GM21529 (cell line): Measurements from ENCODE around the gene ARHGEF7.
A peak's percentile ranks its signal among the peaks of the same experiment; 100 is the strongest.

Experiments used
- ATAC-seq: cut with Tn5 transposase; IDR thresholded peaks from one replicate; pipeline ENCODE4 v1.9.1; 2021; ENCODE audit not compliant: unreplicated experiment

The ARHGEF7 gene

DNA sequence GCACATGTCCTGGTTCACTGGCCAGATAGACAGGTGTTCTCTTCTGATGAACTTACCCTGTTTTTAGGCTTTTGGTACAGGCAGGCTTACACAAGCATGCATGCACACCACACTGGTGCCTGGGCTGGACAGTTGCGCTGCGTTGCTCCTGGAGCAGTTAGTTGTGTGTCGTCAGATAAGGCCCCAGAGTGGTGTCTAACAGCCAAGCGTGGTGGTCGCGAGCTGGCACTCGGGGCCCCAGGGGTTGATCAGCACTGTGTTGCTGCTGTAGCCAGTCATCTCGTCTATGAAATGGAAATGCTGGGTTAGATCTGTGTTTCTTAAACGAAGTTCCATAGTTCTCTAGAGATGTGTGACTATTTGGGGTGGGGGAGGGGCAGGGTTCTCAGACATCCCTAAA lies 180.8 kb downstream of the ARHGEF7 start:
- ATAC-seq = no peak

DNA sequence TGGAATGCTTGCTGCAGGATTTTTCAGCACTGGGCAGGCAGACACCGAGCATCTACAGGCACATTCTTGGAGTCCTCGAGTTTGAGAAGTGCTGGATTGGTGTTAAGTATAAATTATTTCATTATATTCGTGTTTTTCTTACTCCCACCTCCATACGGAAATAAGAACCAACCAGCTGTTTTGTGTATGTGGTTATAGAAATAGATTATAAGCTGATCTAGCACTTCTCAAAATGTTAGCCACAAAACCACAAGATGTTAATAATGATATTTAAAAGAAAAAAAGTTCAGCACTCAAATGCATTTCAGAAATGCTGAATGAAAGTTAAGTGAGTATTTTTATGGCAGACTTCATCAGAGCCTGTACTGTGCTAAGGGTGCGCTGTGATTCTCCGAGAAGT lies 181.3 kb downstream of the ARHGEF7 start:
- no peak for ATAC-seq

DNA sequence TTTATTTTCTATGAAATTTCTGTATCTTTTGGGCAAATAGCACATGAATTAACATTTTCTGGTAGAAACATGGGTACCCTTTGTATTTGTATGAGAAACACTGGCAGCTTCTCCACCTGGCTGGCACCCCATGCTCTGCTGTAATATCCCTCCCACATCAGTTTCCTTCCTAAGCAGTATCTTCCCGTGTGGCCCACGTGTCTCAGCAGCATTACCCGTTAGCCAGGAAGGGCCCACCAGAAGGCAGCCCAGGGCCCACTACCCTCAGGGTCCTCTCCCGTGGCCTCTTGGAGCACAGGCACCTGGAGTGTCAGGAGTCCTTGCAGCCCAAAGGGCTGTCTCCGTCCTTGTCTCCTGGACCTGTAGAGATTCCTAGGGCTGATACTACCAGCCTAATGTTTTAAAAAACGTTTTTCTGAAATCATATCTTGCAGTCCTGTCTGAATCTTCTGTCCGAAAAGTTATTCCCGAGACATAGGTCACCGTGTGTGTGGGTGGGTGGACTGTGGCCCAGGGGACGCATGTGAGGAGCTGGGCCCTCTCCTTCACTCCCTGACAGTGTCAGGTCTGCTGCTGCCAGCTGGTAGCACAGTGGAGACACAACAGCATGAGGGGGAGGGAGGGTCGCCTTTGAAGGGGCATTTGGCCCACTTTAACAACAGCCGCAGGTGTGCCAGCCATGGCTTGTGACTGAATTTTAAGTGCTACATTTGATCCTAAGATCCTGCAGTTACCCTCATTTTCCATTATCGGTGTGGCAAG lies 183.3 kb downstream of the ARHGEF7 start:
- ATAC-seq = no peak

DNA sequence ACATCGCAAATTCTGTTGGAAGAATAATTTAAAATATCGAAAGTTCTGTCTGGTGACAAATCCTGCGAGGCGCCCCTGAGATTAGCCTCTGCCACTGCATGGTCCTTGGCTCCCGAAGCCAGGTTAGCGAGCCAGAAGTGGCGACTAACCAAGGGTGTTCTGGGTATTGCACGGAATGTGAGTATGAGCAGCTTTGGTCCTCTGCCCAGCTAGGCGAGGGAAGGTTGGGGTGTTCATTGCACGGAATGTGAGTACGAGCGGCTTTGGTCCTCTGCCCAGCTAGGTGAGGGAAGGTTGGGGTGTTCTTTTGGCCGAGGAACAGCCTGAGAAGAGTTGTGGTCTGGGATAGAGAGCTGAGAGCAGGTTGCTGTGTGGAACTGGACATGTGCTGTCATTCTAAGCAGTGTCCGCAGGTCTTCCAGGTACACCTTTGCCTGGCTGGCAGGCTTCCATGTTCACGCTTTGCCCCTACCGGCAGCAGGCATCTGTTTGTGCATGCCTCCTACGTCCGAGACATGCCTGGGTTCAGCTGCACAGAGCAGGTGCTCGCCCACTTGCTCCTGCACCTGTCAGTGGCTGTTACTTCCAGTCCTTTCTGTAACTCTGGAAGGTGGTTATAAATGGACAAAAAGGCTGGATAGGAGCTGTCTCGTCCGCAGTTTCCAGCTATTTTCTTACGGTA lies 187.1 kb downstream of the ARHGEF7 start:
- no peak for ATAC-seq

GRCh38 chr13:111303559-111303958 lies 188.4 kb downstream of the ARHGEF7 start:
- ATAC-seq = no peak

DNA sequence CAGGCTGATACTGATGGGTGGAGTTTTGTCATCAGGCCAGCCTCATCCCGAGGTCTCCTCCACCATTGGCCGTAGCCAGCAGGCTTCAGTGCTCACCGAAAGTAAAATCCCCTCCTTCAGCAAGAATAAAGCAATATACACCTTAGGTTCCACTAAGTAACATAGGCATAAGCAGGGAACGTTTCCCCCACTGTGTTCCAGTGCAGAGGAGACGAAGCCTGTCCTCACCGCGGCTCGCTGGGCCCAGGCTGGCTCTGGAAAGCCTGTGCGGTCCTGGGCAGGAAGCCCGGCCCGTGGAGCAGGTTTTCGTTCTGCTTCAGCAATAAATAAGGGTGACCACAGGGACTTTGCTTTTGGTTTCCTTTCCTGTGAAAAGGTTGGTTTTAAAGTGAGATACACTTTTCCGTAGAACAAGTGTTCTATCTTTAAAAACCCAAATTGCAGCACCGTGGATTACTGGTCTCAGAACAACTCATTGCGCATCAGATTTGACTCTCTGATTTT lies 189.0 kb downstream of the ARHGEF7 start:
- ATAC-seq = peak; percentile 95

DNA sequence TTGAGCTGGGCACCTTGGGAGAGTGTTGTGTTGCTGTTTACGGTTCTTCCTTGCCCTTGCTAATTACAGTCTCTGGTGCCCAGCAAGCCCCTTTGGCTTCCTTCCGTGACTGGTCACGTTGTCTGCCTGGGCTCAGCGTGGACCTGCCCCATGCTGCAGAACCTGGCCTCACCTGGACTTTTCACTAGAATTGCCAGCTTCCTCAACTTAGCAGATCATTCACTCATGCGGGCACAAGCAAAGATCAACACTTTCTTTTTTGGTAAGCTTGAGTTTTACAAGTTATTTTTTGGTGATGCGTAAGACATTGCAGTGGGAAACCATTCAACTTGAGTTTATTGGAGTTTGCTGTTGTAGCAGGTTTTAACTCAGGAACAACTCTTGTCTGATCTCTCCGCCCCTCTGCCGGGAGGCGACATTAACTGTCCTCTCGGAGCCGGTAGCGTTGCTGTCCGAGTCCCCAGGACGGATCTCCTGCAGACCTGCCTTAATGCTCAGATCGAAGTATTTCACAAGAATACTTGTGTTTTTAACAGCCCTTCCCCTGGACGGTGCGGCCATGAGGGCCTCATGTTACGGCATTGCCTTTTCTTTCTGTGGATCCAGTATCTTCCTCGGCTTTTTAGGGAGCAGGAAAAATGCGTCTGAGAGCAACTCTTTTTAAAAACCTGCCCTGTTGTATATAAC lies 189.6 kb downstream of the ARHGEF7 start:
- no peak for ATAC-seq

DNA sequence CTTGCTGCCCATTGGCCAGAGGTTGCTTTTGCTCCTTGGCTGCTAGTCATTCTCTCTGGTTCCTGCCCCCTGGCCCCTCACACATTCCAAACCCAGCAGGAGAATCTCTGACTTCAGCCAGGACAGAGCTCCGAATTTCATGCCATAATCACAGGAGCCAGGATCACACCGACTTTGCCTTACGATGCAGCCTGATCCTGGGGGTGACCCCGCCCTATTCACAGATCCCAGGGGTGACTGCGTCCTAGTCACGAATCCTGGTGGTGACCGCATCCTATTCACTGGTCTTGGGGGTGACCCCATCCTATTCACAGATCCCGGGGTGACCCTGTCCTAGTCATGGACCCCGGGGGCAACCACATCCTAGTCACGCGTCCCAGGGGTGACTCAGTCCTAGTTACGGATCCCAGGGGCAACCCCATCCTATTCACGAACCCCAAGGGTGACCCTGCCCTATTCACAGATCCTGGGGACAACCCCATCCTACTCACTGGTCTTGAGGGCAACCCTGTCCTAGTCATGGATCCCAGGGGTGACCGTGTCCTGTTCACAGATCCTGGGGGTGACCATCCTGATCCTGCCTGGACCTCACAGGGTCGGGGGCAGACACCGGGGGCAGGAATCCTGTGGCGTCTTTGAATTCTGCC lies 198.0 kb downstream of the ARHGEF7 start:
- no peak for ATAC-seq

DNA sequence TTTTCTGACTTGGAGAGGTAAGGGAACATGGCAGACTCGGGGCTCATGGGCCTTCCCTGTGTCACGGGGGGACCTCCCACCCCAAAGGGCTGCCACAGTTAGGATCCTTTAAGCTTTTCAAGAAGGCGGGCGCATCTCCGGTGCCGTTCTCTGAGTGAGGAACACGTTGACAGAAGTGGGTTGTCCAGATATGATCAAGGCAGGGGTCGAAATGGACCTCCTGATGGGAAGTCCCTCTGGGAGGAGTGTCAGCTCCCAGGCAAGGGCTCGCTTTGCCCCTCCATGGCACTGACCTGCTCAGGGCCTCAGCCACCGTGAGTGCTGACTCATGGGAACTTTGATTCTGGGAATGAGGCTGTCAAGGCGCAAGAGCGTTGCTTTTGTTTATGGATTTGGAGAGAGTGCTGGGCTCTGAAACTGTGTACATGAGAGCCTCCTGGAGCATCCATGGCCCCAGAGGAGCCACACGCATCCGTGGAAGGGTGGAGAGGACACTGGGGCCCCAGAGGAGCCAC lies 198.9 kb downstream of the ARHGEF7 start:
- ATAC-seq = no peak

- no peak for ATAC-seq
These were observed 199.7 kb downstream of the ARHGEF7 start for GRCh38 chr13:111314852-111315251.

GRCh38 chr13:111315347-111315995 lies 200.4 kb downstream of the ARHGEF7 start:
- ATAC-seq = no peak

DNA sequence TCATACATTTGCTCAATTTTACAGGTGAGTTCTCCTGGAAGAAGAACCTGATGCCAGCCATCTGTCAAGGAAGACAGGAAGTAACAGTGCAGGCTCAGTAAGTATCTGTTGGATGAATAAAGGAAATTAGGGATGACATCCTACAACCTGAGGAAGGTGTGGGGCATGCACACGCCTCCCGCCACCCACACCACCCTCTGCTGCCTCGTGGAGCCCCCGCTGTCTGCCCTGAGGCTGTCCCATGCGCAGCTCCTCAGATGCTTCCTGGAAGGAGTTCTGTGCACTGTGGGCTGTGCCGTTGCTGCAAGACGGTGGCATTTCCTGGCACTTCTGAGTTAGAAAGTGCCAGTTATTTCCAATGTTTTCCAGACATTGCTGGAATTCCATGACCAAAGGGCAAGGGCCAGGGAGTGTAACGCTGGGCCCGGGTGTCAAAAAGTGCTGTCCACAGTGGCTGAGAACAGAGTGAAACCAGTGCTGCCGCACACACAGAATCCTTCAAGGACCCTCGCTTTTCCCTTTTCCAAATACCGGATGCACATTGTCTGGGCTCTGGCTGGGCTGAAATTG lies 201.1 kb downstream of the ARHGEF7 start:
- no peak for ATAC-seq

DNA sequence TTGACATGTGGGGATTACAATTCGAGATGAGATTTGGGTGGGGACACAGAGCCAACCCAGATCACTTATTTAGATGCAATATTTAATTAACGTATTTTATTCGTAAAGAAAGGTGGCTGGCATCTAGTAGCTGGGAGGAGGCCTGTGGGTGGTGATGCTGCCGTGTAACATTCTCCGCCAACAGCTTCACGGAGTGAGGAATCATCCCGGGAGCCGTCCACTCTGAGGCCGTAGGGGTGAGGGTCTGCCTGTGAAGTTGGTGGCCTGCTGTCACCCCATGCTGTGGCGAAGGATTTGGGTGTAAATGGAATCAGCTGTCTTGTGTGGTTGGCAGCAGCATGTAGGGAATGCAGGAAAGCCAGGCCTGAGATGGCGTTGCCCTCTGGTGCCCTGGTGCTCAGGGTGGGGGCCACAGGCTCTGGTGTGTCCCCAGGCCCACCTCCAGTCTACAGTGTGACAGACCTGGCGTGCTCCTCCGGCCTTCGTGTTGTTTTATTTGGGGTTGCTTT lies 202.0 kb downstream of the ARHGEF7 start:
- ATAC-seq = no peak

- no peak for ATAC-seq
These were observed 202.6 kb downstream of the ARHGEF7 start for GRCh38 chr13:111317571-111318345.

DNA sequence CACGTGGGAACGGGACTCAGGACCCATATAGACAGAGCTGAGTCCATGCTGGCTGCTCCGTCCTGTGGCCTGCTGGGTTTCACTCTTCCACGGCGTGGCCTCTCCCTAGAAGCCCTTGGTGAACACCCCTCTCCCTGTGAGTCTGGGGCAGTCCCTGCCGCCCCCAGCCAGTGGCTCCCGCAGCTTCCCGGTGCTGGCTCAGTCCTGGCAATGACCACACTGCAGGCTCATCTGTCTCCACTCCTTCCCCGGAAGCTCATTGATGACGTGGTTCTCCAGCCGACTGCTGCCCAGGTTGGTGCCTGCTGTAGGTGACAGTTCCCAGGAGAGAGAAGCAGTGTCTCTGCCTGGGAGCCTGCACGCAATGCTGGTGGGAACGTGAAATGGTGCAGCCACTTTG lies 203.3 kb downstream of the ARHGEF7 start:
- no peak for ATAC-seq

DNA sequence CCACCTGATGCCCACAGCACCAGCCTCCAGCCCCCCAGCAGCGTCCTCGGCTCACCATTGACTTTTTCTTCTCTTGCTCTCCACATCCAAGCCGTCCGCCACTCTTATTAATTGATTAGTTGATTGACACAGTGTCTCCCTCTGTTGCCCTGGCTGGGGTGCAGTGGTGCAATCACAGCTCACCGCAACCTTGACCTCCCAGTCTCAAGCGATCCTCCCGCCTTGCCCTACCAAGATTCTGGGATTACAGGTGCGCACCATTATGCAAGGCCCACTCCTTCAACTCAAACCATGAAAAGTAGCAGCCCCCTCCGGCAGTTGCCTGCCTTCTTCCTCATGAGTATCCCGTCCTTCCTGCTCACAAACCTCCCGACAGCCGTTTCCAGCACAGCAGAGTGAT lies 204.4 kb downstream of the ARHGEF7 start:
- ATAC-seq = no peak

DNA sequence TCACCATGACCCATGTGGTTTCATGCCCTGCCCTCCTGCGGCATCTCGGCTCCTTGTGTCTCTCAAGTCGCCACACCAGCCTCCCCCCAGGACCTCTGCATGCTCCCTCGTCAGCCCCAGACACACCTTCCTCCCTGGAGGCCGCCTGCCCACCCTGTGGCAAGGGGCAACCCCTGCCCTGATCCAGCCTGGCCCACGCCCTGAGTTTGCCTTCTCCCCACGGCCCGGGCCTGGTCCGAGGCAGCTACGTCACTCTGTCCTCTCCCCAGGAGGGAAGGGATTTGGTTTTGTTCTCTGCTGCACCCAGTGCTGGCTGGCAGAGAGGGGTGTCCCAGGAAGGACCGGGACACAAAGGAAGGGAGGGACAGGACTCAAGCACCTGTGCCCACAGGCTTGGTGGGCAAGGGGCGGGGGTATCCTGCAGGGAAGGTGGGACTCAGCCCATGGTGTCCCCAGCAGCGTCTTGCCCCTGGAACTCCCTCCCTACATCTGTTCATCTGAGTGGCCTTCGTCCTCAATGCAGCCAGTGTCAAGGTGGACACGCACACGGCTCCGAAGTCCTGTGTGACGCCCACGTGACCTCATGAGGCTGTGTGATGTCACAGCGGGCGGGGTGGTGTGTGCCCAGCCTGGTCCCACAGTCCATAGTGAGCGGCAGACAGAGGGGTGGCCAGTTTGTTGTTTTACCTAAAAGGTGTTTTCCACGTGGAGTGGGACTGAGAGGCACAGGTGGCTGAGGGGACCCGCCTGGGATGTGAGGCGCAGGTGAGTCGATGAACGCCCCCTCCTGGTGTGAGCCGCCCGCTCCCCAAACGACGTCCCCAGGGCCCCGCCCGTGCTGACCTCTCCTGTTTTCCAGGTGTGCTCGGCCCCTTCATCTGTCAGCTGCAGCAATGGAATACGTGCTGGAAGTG lies 205.1 kb downstream of the ARHGEF7 start, which contains the start of gene TEX29:
TEX29 (plus strand) TSS at position 645 of the 914 bp plus-strand sequence; CDS start at position 894, 249 bp downstream.
- no peak for ATAC-seq
